Stimulated activated CD4-positive, alpha-beta T cell treated with anti-CD3 and anti-CD28 coated beads, Interleukin-12 subunit alpha, Interleukin-12 subunit beta, amount 100 ng/mL, for 48 hours (primary cell): ENCODE results near the gene CDK3.
"Not testable (repeated sequence)": the region's sequence is repeated elsewhere in the genome, so short reads cannot be mapped to it uniquely, and the experiment has no call there.

Experiments
- DNase-seq, 3 donors: peaks; one replicate each; pipeline ENCODE4 v3.0.0-alpha.2; 2020; ENCODE audit warnings: low read depth in 2 of 3, low spot score in 1 of 3

The CDK3 gene

GRCh38 chr17:76036497-76037261 is 36.0 kb downstream of the CDK3 start:
- no peak for DNase-seq

DNA sequence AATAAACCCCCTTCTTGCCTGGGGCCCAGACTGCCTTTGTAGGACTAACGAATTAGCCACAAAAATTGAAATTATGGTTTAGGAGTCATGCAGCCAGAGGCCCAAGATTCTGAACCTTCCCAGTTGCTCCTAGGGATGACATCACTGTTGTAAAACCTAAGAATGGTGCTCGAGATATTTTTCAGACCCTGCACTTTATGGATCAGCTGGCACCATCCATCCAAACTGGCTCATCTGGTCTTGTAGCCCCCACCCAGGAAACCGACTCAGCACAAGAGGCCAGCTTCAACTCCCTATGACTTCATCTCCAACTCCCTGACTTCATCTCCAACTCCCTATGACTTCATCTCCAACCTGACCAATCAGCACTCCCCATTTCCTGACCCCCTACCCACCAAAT is 37.4 kb downstream of the CDK3 start:
- no peak for DNase-seq

- no peak for DNase-seq
These were observed 38.5 kb downstream of the CDK3 start for GRCh38 chr17:76039121-76039520.

DNA sequence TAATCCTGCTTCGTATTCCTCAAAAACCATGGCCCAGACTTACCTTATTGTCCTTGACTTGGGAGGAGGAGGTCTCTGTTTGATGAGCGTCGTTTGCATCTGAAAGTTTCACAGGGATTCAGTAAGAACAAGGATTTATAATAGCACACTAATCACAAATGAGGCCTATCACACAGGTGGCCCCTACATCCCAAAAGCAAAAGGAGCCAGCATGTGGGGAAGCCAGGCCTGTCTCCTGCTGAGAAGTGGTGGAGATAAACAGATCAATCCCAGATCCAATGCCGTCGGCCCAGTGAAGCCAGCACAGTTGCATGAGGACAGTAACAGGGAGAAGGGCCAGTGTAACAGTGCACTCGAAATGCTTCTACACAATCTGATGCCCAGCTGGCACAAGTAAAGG is 39.7 kb downstream of the CDK3 start:
- DNase-seq = no peak

DNA sequence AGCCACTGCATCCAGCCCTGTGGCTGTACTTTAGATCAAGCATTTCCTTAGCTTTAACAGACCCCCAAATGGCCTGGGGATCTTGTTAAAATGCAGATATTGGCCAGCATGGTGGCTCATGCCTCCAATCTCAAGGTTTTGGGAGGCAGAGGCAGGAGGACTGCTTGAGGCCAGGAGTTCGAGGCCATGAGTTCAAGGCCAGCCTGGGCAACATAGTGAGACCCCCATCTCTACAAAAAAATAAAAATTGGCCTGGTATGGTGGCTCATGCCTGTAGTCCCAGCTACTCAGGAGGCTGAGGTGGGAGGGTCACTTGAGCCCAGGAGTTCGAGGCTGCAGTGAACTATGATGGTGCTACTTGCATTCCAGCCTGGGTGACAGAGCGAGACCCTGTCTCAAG is 42.2 kb downstream of the CDK3 start:
- DNase-seq = not testable (repeated sequence)

DNA sequence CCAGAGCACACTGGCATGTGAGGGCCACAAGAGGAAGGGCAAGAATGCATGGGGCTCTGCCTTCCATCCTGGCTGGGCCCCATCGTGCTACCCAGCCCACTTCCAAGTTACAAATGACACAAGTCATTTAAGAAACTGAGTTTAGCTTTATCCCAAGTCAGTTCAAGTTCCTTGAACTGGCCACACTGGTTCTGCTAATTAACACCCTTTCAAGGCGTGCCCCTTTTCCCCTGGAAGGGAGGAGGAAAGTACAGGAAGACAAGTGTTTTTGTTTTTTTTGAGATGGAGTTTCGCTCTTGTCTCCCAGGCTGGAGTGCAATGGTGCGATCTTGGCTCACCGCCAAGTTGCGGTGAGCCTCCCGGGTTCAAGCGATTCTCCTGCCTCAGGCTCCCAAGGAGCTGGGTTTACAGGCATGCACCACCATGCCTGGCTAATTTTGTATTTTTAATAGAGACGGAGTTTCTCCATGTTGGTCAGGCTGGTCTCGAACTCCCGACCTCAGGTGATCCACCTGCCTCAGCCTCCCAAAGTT is 43.9 kb downstream of the CDK3 start:
- not testable (repeated sequence) for DNase-seq

DNA sequence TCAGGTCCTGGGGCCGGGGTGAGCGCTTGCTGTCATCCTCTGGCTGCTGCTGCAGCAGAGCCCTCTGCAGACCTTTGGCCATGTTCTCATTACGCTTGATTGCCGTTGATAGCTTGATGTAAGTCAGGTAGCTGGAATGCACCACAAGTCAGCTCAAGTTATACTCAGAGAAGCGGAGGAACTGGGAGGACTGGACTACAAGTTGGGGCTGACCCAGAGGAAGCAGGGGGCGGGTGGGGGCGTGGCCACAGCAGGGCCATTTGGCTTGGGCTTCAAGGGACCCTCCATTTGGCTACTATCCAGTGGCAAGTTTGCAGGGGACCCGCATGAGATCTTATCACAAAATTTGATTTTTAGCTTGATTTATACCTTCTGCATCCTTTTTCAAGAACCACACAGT is 45.4 kb downstream of the CDK3 start:
- DNase-seq = no peak

GRCh38 chr17:76048025-76048605 is 47.5 kb downstream of the CDK3 start:
- no peak for DNase-seq

- no peak for DNase-seq
These were observed 48.1 kb downstream of the CDK3 start for GRCh38 chr17:76048711-76049110.

- DNase-seq = no peak
These were observed 48.6 kb downstream of the CDK3 start for GRCh38 chr17:76049239-76049638.

DNA sequence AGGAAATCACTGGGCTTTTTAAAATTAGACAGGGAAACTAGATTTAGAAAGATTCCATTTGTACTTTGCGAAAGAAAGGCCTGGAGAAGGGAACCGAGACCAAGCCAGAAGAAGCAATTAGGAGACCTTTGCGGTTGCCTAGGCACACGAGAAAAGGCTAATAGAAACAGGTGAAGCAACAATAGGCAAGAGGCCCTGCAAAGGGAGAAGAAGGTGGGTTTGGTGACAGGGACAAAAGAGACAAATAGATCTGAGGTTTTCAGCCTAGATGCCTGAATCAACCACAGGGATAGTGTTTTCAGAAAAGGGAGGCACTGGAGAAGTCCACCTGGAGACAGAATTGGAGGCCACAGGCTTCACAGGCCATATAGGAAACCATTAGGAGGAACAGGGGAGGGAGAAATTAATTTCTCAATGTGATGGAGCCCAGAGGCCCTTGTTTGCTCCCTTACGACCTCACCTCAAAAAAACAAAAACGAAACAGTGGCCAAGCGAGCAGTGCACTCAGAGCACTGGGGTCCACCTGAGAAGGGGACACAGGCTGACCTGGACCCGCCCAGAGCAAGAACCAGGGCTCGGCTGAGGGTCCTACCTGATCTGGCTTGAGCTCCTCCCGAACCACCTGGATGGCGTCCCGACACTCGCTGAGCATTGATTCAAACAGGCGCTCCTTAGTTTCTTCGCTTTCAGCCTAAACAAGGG is 49.3 kb downstream of the CDK3 start:
- DNase-seq = no peak

DNA sequence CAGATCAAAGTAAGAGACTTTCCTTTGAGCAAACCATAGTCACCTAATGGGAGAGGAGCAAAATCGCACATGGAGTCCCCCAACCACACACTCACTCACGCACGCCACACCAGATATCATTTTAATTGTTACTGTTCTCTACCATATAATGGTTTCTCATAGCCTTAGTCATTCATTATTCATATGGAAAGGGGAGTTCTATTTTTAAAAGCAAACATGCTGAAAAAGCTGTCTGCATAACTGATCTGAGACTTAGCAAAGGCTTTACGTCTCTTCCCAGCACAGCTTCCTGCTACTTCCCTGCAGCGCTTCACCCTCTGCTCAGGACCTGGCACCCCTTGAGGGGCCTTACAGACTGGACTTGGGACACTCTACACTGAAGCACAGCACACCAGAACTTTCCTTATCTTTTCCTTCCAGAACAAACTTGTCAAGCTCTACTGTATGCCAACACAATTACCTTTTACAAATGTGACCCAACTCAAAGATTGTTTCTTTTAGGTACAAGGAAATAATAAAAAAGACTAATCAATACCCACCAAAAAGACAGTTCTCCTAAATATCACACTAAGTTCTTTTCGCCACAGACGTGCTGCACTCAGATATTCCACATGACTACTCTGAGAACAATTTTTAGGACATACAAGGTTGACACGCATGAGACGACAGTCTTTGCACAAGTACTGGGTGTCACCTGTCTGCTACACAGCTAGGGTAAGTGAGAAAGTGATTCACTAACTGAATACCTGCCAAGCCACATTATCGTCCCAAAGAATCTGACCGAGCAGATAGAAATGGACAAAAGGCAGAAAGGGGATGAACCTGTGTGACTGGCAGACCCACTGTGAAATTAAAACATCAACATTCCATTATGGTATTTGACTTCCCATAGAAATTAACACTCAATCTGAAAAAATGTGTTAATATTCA is 50.1 kb downstream of the CDK3 start:
- no peak for DNase-seq

DNA sequence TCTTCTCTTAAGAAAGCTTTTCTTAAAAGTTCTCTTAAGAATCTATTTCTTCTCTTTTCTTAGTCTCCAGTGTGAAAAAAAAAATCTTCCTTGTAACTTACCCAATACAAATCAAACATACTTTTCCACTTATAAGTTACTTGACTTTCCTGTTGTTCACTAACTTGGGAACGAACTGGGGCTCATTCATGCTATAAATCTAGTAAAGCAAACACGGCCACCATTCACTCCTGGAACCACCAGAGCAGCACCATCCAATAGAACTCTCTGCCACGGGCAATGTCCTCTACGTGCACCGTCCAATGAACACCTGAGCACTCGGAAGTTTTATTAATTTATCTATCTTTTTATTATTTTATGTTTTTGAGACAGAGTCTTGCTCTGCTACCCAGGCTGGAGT is 50.9 kb downstream of the CDK3 start:
- DNase-seq = no peak

- DNase-seq = no peak
These were observed 52.8 kb downstream of the CDK3 start for GRCh38 chr17:76053246-76054111.

DNA sequence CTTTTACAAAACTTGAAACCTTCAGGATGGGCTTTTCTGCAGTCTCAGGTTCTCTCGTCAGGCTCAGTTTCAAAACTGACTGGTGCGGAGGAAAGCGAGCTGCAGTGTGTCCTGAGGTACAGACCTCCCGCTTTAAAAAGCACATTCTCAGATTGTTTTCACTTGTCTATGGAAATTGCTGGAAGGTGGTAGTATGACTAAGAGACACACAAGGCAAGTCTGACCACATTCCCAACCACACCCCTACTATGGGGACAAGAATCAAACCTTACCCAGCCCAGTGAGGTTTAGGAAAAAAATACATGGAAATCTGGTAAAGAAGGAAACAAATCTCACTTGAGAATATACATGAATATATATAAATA is 53.4 kb downstream of the CDK3 start:
- DNase-seq = no peak
